Esophagus muscularis mucosa (tissue), 4 donors: ENCODE data around the gene SPTBN1. TPM values are rescaled to one million over a fixed set of nuclear protein-coding genes. Genes with fewer than 3 reads are reported as not detected.

Experiments used
- DNase-seq: peaks from one replicate; pipeline ENCODE4 v3.0.0-alpha.2; 2017; ENCODE audit errors: extremely low spot score
- H3K27ac ChIP-seq, 4 donors: fragments of 200-600 bp; sonication (generic); replicated peaks in 1 of 4; 1 replicate in 3 of 4; 2 replicates in 1 of 4; pipeline ENCODE4 v1.5.1; 2016 to 2019; ENCODE audit warnings: mild to moderate bottlenecking in 1 of 4
- H3K27me3 ChIP-seq, 4 donors: fragments of 200-600 bp; sonication (generic); one replicate each; pipeline versions ENCODE4 v1.5.1 to v1.6.0; 2016 to 2019
- H3K36me3 ChIP-seq, 4 donors: fragments of 200-600 bp; sonication (generic); one replicate each; pipeline ENCODE4 v1.5.1; 2016 to 2019
- H3K4me1 ChIP-seq, 4 donors: fragments of 200-600 bp; sonication (generic); one replicate each; pipeline ENCODE4 v1.5.1; 2016 to 2019
- H3K4me3 ChIP-seq, 4 donors: fragments of 200-600 bp; sonication (generic); 1 replicate in 2 of 4; 2 replicates in 2 of 4; pipeline ENCODE4 v1.5.1; 2016 to 2019; ENCODE audit warnings: mild to moderate bottlenecking in 4 of 4, moderate library complexity in 1 of 4
- H3K9me3 ChIP-seq, 4 donors: fragments of 200-600 bp; sonication (generic); 1 replicate in 3 of 4; 2 replicates in 1 of 4; pipeline ENCODE4 v1.5.1; 2016 to 2019
- CTCF ChIP-seq, 3 experiments: fragments of 200-600 bp in 2 of 3; fragments of 450-650 bp in 1 of 3; sonication (generic) in 2 of 3; IDR thresholded peaks; one replicate each; pipeline ENCODE4 v1.5.1; 2017 to 2019; ENCODE audit warnings: antibody characterized with exemption in 3 of 3, mild to moderate bottlenecking in 2 of 3, moderate library complexity in 1 of 3
- EP300 ChIP-seq: sonication (generic); formaldehyde crosslinking; IDR thresholded peaks from one replicate; pipeline ENCODE4 v1.6.1; 2017; ENCODE audit warnings: antibody characterized with exemption
- POLR2A ChIP-seq: fragments of 450-650 bp; IDR thresholded peaks from one replicate; pipeline ENCODE4 v1.6.1; 2017; ENCODE audit warnings: antibody characterized with exemption, moderate library complexity, mild to moderate bottlenecking, low read depth
- POLR2AphosphoS5 ChIP-seq, 2 donors: sonication (generic); formaldehyde crosslinking; IDR thresholded peaks; one replicate each; pipeline ENCODE4 v1.6.1; 2017; ENCODE audit warnings: antibody characterized with exemption in 2 of 2
- WGBS: methylation state at CpG from one replicate; pipeline ENCODE4 v1.1.5; 2018; 5-methylcytosine and 5-hydroxymethylcytosine counted together
- intact Hi-C: fragments of 100-400 bp; cut with DNase I; formaldehyde crosslinking; loops from one replicate; pipeline ENCODE4 v1.15.1; 2023
- total RNA-seq, 4 donors: library from RNA; depleted of rRNA; stranded (reverse); fragments of >200 nt; gene quantifications; one replicate each; pipeline versions ENCODE4 v1.1.0 to v1.2.1, GENCODE V29; 2016

The SPTBN1 gene
- total RNA-seq, 4 donors from 2014 or later = 465 to 600 (median 547) TPM

GRCh38 chr2:54454548-54455130 lies 1.5 kb upstream of the SPTBN1 start:
- Histone ChIP-seq H3K9me3 (no peaks in the 10 kb centered on the region), H3K36me3 (no peaks in the 10 kb centered on the region), H3K27ac (peak overlapping the region; percentile 98 to 99 (median 98)), H3K4me1 (peaks cover 22 to 33% (median 30%) of the 10 kb centered on the region in 4 donors), H3K27me3 (no peaks in the 10 kb centered on the region), H3K4me3 (peak overlapping the region; percentile 90 to 99 (median 94))
- intact Hi-C loops = no loop called here
- WGBS = 54% methylated on average over 4 of the region's 4 CpGs
- TF ChIP-seq EP300 = no peak
- no peak for TF ChIP-seq POLR2AphosphoS5 (IDR thresholded peaks at IDR 0.05)
- TF ChIP-seq POLR2A = no peak
- no peak for TF ChIP-seq CTCF (IDR thresholded peaks at IDR 0.05)
- no peak for DNase-seq

- H3K27me3 ChIP-seq = no peaks in the 10 kb centered on the region
- peak overlapping the region; percentile 98 to 99 (median 98) for H3K27ac ChIP-seq
- TF ChIP-seq POLR2A (no peak), POLR2AphosphoS5 (IDR thresholded peaks at IDR 0.05) (peak in 1 of 2 donors; percentile 65)
- H3K4me1 ChIP-seq = peaks cover 27 to 38% (median 35%) of the 10 kb centered on the region in 4 donors
- WGBS = 14% methylated on average over 20 of the region's 20 CpGs
- DNase-seq = no peak
- H3K9me3 ChIP-seq = no peaks in the 10 kb centered on the region
- H3K4me3 ChIP-seq = peak overlapping the region; percentile 90 to 99 (median 94)
- intact Hi-C loops = no loop called here
- no peaks in the 10 kb centered on the region for H3K36me3 ChIP-seq
Measured at GRCh38 chr2:54455131-54455562, 980 bp upstream of the SPTBN1 start.

GRCh38 chr2:54456362-54456611 lies 160 bp downstream of the SPTBN1 start:
- WGBS = no CpG with 5 or more reads among the region's 30 CpGs
- peaks cover 34 to 49% (median 46%) of the 10 kb centered on the region in 4 donors for H3K4me1 ChIP-seq
- TF ChIP-seq POLR2AphosphoS5 (IDR thresholded peaks at IDR 0.05) (no peak), CTCF (IDR thresholded peaks at IDR 0.05) (no peak), POLR2A (no peak), EP300 (no peak)
- no peaks in the 10 kb centered on the region for H3K9me3 ChIP-seq
- peak overlapping the region; percentile 98 to 99 (median 98) for H3K27ac ChIP-seq
- intact Hi-C loops = loop anchor here (2.0 kb wide), 1 partner anchor 249 kb away; no protein-coding TSS in a partner anchor
- H3K27me3 ChIP-seq = no peaks in the 10 kb centered on the region
- DNase-seq = no peak
- H3K36me3 ChIP-seq = no peaks in the 10 kb centered on the region
- H3K4me3 ChIP-seq = peak overlapping the region; percentile 90 to 99 (median 94)

DNA sequence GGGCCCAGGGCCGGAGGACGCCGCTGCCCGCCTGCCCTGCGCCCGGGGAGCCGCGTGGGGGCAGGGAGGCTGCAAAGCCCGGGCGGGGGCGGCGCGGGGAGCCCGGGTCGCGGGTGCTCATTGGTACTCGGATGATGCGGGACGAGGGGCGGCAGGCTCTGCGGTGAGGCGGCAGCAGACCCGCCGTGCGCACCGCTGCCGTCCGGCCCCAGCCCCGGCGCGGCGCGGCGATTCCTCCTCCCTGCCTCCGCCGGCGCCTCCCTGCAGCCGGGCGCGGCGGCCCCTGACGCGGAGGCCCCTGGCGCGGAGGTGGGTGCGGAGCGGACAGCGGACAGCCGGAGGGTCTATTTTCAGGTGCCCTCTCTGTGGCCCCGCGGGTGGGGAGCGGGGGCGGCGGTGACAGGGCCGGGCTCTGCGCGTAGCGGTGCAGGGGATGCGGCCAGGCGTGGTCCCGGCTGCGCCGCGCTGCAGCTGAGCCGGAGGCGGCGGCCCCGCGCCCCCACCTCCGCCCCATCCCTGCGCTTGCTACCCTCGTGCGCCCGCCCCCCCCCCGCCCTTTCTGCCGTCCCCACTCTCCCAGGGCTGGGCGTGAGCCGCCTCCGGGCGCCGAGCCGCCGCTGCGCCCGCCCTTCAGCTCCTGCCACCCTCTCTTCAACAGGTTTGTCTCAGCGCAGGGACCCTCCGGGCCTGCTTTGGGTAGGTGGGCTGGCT lies 640 bp downstream of the SPTBN1 start:
- intact Hi-C loops = loop anchor here (2.0 kb wide), 1 partner anchor 250 kb away; no protein-coding TSS in a partner anchor
- peak overlapping the region; percentile 90 to 99 (median 94) for H3K4me3 ChIP-seq
- no peak for TF ChIP-seq EP300
- peak in 1 of 3 experiments; percentile 8 for TF ChIP-seq CTCF (IDR thresholded peaks at IDR 0.05)
- DNase-seq = no peak
- H3K27ac ChIP-seq = peak overlapping the region; percentile 98 to 99 (median 98)
- WGBS = no CpG with 5 or more reads among the region's 87 CpGs
- H3K9me3 ChIP-seq = no peaks in the 10 kb centered on the region
- no peaks in the 10 kb centered on the region for H3K27me3 ChIP-seq
- peaks cover 39 to 54% (median 50%) of the 10 kb centered on the region in 4 donors for H3K4me1 ChIP-seq
- H3K36me3 ChIP-seq = no peaks in the 10 kb centered on the region

DNA sequence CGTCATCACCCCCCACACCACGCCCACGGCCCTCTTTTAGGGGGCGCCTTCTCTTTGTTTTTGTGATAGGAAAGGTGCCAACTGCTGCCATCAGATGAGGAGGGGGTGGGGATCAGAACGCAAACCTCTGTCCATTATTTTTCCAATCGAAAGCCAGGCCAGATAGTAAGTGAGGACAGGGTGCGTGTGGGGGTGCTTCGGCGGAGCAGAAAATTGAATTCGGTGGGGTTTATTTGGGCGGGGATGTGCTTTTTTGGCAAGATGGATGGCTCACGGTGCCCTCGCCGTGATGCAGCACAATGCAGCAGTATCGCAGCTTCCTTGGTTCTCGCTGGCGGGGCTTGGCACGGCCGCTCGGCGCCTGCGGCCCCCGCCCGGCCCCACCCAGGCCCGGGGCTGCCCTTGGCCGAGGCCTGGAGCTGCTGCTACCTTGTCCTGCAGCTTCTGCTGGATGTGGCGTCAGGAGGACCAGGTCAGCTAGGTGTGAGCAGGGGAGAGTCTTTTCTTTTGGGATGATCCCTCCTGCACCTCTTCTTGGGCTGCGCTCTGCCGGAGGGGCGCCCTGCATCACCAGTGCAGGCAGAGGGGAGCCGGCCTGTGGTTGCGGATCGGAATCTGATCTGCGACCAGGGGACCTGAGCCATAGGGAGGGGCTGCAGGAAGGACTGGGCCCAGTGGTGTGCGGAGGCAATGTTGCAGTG lies 1.3 kb downstream of the SPTBN1 start:
- no peaks in the 10 kb centered on the region for H3K36me3 ChIP-seq
- no peaks in the 10 kb centered on the region for H3K27me3 ChIP-seq
- DNase-seq = no peak
- H3K27ac ChIP-seq = peak overlapping the region; percentile 98 to 99 (median 98)
- H3K9me3 ChIP-seq = no peaks in the 10 kb centered on the region
- TF ChIP-seq POLR2AphosphoS5 (IDR thresholded peaks at IDR 0.05) (peak in 1 of 2 donors; percentile 14), EP300 (no peak), POLR2A (no peak)
- intact Hi-C loops = loop anchor here (2.0 kb wide), 1 partner anchor 251 kb away; no protein-coding TSS in a partner anchor
- peak overlapping the region; percentile 90 to 99 (median 94) for H3K4me3 ChIP-seq
- WGBS = under 1% methylated on average over 31 of the region's 35 CpGs
- peaks cover 45 to 61% (median 57%) of the 10 kb centered on the region in 4 donors for H3K4me1 ChIP-seq
